Cardiac fibroblast (primary cell): ENCODE data around the gene KRTAP4-3.
"Not testable (repeated sequence)": the region's sequence is repeated elsewhere in the genome, so short reads cannot be mapped to it uniquely, and the experiment has no call there.

Source experiments
- DNase-seq, 2 donors: peaks; one replicate each; pipeline versions ENCODE4 v3.0.0 to v3.0.0-alpha.2; 2010; ENCODE audit warnings: low read depth in 2 of 2
- H3K4me3 ChIP-seq, 2 donors: replicated peaks in 1 of 2; 1 replicate in 1 of 2; 2 replicates in 1 of 2; pipeline ENCODE4 v1.5.1; 2011; ENCODE audit warnings: low read depth in 2 of 2, low read length in 2 of 2, mild to moderate bottlenecking in 2 of 2, moderate library complexity in 1 of 2
- CTCF ChIP-seq: IDR thresholded peaks from one replicate; pipeline ENCODE4 v1.5.1; 2011; ENCODE audit warnings: low read depth, mild to moderate bottlenecking, low read length, inconsistent platforms

KRTAP4-3 gene

GRCh38 chr17:41144846-41145245 lies 23.2 kb downstream of the KRTAP4-3 start:
- no peak for DNase-seq
- no peak for TF ChIP-seq CTCF
- no peak overlapping the region for H3K4me3 ChIP-seq

- H3K4me3 ChIP-seq: no peak overlapping the region
- DNase-seq: no peak
- TF ChIP-seq CTCF: no peak
Observed at GRCh38 chr17:41141361-41141760, 26.7 kb downstream of the KRTAP4-3 start.

DNA sequence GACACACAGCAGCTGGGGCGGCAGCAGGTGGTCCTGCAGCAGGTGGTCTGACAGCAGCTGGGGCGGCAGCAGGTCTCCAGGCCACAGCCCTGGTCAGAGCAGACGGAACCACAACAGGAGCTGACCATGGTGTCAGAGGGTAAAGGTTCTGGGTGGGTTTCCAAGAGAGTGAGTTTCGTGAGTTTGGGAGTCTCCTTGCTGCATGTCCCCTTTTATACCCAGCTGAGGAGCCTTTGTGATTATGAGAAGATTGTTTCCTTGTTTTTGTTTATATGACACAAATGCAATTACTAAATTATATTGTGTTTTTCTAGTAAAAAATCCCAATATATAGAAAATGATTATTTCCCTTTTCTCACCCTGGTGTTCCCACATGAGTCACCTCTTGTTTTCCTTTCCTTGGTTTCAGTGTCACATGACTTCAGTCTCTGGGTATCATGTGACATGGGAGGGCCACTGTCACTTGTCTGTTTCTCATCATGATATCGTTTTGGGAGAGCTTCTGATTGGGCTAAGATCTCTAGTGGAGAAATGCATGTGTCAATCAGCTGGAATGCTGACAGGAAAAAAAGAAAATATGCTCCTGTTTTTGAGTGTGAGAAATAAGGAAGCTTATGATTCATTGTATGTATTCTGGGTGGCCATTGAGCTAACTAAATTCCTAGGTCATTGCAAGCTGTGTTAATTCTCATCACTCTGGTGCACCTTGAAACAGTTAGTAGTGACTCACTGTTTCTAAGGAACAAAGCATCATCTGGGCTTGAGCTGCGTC lies 27.5 kb downstream of the KRTAP4-3 start, which contains the start of gene KRTAP4-6:
Gene KRTAP4-6 (minus strand): TSS at position 185 of the 772 bp plus-strand sequence. CDS start 57 bp downstream, at position 128.
- TF ChIP-seq CTCF: no peak
- H3K4me3 ChIP-seq: no peak within 1 kb of the TSS
- DNase-seq: peak in 1 of 2 donors; percentile 70

DNA sequence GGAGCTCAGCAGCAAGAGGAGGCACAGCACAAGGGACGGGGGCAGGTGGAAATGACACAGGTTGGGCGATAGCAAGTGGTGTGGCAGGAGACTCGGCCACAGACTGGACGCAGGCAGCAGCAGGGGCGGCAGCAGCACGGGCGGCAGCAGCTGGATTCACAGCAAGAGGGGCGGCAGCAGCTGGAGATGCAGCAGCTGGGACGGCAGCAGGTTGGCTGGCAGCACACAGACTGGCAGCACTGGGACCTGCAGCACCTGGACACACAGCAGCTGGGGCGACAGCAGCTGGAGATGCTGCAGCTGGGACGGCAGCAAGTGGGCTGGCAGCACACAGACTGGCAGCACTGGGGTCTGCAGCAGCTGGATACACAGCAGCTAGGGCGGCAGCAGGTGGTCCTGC lies 28.2 kb downstream of the KRTAP4-3 start:
- H3K4me3 ChIP-seq, DNase-seq: not testable (repeated sequence)

DNA sequence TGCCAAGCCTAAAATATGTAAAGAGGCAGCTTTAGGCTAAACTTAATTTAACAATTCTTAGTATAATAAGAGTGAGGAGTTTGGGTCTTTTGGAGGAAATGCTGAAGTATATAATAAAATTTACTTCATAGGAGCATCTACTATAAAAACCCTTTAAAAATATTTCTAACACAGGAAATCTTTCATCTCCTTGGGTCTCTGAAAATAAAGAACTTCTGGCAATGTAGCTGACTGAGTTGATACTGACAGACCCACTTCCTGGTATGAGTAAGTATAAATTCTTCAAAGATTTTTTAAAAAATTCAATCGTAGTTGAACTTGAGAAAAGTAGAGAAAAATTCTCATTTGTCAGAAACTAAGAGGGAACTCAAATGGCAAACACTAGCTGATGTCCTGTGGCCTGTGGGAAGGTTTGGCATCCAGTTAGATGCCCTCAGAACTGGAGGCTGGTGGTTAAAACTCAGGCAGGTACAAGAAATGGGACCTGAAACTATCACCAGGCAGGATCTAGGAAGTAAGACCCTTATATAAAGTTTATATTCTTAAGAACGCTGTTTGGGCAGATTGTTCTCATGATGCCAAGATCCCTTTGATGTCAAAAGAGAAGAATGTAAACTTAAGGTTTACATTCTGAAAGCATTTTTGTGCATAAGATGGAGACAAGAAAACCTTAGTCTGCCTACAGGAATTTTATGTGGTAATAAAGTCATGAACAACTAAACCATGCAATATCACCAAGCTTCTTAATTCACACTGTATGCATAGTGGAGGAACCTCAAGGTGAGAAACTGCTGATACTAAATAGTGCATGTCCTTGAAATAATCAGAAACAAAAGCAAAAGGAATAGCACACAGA lies 33.9 kb downstream of the KRTAP4-3 start:
- DNase-seq: no peak
- no peak for TF ChIP-seq CTCF
- no peak overlapping the region for H3K4me3 ChIP-seq

DNA sequence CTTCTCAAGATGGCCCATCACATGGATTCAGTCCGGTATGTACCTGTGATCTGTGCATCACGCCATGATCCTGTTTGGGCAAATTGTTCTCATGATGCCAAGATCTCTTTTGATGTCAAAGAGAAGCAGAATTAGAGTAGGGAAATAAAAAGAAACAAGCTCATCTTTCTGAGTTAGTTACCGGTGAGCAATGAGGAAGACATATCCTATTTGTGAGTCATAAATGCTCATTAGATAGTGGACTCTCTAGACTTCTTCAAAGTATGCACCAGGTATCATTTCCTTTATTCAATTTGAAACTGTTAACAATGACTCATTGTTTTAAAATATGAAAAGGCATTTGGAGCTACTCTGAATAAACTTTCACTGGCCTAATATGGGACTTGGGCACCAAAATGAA lies 36.0 kb downstream of the KRTAP4-3 start:
- TF ChIP-seq CTCF: no peak
- peak in 1 of 2 donors; percentile 12 for DNase-seq
- no peak overlapping the region for H3K4me3 ChIP-seq

- TF ChIP-seq CTCF: no peak
- no peak for DNase-seq
- no peak overlapping the region for H3K4me3 ChIP-seq
Observed at GRCh38 chr17:41127371-41127770, 40.6 kb downstream of the KRTAP4-3 start.
